ENCODE measurements around the gene DYNC1H1.

Gene DYNC1H1

DNA sequence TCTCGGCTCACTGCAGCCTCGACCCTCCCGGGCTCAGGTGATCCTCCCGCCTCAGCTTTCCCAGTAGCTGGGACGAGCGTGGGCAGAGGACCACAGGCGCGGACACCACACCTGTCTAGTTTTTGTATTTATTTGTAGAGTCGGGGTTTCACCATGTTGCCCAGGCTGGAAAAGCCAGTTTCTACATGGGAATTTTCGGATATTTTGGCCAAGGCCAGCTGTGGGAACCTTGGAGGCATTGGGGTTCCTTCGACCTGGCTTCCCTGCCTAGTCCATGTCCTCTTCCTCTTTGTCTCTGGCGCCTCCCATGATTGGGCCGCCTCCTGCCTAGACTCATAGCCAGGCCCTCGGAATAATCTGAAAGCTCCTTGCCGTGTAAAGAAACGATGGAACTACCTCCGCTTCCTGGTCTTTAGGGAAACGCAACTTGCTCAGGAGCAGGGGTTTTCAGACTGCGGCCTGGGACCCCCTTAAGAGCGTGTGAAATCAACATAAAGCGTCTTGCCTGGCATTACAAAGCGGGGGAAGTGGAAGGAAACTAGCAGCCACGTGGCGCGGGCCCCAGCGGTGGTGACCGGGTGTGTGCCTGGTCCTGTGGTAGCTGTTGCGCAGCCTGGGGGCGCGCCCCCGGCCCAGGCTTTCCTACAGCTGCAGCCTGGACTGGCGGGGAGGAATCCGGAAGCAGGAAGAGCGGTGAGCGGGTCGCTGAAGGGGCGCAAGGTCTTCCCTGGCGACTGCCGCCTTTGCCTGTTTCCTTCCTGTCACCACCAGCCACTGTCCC is 123.8 kb downstream of the DYNC1H1 start:
- DNase-seq (ENCODE audit: low read depth in 2 of 2), result peak; percentile 49

DNA sequence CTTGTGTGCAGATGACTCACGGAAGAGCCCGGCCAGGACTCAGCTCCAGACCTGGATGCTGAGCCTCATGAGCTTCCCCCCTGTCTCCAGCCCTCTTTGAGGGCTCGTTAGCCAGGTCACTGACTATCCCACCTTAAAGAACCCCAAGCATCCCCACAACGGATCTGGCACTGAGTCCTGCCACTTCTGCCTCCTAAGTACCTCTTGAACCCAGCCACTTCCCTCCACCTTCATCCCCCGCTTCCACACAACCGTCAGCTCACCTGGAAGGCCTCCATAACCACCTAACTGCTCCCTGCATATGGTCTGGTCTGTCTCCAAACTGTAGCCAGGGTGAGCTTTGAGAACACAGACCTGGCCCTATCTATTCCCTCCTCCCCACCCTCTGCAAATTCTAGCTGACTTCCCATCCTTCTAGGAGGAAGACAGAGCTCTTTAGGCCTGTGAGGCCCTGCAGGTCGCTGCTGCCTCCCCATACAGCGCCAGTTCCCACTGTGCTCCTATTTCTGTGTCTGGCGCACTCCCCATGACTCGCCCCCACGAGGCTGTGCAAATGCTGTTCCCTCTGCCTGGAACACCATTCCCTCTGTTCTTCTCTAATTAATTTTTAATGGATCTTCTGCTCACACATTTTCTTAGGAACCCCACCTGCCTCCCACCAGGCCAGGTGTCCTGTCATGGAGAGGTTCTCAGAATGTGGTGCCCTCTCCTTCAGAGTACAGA is 125.4 kb downstream of the DYNC1H1 start:
- DNase-seq (ENCODE audit: low read depth in 2 of 2), result no peak

DNA sequence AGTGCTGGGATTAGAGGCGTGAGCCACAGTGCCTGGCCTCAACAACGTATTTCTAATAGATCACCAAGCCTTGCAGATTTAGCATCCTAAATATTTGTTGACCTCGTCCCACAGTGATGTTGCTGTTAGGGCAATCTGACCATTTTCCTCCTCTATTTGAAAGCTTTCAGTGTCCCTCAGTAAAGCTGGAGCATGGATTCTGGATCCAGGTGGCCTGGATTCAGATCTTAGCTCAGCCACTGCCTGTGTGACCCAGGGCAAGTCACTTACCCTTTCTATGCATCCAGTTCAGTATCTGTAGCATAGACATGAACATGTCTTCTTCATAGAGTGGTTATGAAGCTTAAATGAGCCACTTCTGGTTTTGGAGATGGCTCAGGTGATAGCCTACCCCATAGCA is 126.3 kb downstream of the DYNC1H1 start:
- DNase-seq (ENCODE audit: low read depth in 2 of 2), result no peak

DNA sequence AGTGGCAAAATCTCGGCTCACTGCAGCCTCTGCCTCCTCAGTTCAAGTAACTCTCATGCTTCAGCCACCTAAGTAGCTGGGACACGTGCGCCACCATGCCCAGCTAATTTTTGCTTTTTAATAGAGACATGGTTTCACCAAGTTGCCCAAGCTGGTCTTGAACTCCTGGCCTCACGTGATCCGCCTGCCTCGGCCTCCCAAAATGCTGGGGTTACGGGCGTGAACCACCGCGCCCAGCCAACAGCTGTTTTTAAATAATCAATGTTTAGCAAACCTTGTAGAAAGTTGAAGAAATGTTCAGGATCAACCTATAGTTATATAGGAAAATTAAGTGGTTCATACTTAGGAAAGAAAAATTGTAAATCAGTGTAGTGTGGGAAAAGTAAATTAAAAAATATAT is 128.4 kb downstream of the DYNC1H1 start:
- no peak for DNase-seq (ENCODE audit: low read depth in 2 of 2)

DNA sequence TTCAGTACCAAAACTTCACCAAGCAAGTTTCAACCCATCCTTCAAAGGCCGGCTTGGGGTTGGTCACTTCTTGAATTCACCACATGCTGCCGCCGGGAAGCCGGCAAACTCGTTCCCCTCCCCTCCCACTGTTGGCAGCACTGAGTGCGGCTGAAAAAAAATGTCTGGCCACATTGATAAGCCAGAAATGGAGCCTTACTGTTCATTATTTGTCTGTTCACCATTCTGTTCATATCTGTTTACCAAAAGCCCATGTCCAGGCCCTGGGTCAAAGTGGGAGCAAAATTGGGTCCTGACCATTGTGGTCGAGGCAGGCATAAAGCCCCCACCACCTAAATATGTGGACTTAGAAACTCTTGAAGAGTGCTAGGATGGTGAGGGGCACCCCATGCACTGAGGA is 129.7 kb downstream of the DYNC1H1 start:
- DNase-seq (ENCODE audit: low read depth in 2 of 2), result no peak

DNA sequence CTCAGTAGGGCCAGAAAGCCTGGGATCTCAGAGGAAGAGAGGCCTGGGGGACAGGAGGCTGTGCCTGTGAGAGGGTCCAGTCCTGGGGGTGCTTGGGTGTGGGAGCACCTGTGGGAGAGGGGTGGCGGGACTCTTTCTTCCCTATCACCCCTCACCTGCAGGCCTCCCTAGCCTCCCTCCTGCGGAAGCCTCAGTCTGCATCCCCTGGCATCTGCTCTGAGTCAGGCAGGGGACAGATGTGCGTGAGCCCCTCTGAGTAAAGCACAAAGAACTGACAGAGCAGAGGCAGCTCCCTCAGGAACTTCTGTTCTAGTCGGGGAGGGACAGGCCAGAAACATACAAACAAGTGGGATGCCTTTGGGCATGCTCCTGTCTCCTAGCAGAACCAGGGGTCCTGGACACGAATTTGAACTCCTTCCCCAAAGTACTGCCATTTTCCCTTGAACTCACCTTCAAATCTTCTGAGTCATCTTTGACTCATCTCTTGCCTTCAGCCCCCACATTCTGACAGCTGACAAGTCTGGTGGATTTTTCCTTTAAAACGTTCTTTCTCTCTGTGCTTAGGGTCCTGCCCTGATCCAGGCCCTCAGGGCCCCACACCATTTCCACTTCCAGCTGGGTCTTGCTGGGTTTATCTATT is 131.0 kb downstream of the DYNC1H1 start:
- DNase-seq (ENCODE audit: low read depth in 2 of 2), result no peak

DNA sequence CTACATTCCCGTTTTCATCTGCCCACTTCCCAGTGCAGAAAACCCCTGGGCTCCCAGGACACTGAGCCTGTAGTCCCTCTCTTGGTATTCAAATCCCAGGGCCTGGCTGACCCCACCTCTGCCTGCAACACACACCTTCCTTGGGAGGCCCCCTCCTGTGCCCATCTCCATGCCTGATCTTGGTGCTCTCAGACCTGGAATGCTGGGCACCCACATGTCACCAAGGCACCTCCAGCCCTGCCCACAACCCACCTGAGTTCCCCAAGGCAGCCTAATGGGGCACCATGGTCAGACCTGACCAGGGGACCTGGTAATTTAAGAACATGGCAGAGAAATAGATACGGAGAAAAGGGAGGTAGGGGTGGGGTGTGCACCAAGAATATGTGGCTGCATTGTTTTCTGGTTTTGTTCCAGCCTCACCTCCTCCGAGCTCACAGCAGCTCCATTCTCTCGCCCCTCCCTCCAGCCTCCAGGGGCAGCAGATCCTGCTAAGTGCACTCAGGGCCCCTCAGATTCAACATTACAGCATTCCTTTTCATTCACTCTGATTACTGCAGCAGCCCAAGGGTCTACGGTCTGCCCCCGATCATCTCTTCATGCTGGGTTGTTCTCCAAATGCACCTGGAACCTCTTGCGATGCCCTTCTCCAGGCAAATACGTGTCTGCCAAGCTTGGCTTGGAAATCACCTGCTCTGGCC is 131.6 kb downstream of the DYNC1H1 start:
- no peak for DNase-seq (ENCODE audit: low read depth in 2 of 2)

DNA sequence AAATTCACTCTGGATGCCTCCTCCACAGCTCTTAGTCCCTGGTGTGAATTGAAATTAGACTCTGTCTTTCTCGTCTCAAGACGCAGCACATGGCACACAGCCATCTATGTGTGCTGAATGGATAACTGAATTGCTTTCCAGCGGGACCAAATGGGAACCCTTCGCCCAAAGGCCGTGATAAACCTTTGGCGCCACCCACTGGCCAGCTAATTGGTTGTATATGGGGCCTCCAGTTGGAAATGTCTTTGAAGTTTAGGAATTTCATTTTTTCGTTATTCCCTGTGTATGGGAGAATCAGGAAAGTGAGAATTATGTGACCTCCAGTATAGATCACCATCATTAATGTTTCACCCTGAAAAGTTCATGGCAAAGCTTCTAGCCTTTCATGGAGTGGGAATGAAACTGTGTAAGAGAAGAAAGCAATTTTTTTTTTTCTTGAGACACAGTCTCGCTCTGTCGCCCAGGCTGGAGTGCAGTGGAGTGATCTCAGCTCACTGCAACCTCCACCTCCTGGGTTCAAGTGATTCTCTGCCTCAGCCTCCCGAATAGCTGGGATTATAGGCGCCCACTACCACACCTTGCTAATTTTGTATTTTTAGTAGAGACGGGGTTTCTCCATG is 132.3 kb downstream of the DYNC1H1 start:
- DNase-seq (ENCODE audit: low read depth in 2 of 2), result peak; percentile 32 to 34

DNA sequence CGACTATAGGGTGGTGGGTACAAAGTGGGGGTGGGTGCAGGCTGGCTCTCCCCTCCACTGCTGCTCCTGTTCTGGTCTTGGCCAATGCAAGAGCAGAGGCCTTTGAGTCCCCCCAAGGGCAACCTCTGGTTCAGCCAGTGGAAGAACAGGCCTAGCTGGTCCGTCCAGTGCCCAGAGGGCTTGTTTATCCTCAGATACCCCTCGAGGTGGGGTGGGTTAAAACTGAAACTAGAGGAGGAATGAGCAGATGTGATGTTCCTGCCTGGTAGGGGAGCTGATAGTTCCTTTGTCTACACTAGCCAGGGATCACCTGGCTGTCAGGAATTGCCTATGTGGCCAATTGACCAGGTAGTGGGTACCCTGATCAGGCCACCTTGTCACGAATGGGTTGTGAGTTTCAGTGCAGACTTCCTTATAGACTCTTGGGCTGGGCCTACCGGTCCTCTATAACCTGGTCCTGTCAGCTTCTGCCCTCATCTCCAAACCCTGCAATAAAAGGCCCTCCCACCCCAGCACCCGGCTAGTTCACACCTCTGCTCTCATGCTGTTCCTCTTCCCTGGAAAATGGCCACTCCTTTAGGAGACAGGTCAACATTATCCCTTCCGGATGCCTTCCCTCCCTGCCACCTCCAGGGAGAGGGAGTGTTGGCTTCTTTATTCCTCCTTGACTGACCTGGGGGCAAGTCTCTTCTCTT is 133.2 kb downstream of the DYNC1H1 start:
- no peak for DNase-seq (ENCODE audit: low read depth in 2 of 2)

DNA sequence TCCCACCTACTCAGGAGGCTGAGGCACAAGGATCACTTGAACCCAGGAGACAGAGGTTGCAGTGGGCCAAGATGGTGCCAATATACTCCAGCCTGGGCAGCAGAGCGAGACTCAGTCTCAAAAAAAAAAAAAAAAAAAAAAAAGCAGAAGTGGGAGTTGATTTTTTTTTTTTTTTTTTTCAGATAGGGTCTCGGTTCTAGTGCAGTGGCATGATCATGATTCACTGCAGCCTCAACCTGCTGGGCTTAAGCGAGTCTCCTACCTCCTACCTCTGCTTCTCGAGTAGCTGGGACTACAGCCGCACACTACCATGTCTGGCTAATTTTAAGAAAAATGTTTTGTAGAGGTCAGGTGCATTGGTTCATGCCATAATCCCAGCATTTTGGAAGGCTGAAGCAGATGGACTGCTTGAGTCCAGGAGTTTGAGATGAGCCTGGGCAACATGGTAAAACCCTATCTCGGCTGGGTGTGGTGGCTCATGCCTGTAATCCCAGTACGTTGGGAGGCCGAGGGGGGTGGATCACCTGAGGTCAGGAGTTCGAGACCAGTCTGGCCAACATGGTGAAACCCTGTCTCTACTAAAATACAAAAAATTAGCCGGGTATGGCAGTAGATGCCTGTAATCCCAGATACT is 138.8 kb downstream of the DYNC1H1 start:
- no peak for DNase-seq (ENCODE audit: low read depth in 2 of 2)

DNA sequence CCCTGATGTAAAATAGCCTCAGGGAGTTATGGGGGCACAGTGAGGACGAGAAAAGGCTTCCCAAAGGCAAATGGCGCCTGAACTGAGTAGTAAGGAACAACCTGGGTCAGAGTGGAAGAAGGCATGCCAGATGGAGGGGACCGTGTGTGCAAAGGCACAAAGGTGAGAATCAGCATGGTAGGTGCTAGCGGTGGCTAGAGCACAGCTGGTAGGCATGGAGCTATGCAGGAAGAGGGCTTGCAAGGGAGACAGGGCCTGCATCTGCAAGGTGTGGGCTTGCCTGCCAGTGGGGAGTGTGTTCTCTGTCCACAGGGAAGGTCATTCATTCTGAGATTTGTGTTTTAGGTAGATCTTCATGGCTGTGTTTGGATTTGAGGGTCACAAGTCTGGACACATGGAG is 141.0 kb downstream of the DYNC1H1 start:
- DNase-seq (ENCODE audit: low read depth in 2 of 2), result no peak

Measured in stimulated activated CD8-positive, alpha-beta memory T cell treated with anti-CD3 and anti-CD28 coated beads, Interleukin-15, amount 100 ng/mL, for 48 hours (primary cell).